Measurements from ENCODE around the gene RUFY4.

Gene RUFY4

DNA sequence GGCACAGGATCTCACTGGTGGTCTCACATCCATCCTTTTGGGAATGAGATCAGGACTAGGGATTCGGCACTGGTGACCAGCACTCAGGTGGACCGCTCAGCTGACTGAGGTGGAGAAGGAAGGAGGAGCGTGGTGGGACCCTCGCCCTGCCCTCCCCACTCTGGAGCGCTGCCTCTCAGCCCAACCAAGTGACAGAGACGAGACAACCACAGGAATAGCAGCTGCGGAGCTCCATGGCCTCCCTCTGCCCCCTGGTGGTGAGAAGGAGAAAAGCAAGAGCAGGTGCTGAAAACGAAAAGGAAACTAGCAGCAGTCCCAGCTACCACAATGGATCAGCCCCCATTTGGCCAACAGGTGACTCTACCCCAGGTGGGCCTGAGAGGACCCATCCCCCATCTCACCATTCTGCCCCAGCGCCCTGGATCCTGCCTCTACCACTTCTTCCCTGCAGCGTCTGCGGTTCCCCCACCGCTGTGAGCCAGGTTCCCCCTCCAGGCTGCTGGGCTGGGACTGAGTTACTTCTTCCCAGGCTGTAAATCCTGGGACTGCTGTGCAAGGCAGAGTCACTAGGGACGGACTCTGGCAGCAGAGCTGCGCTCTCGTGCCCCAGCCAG is at the start of gene RUFY4:
RUFY4 (plus strand) TSS at position 533 of the 614 bp plus-strand sequence. CDS start 1,353 bp downstream, outside the sequence.
- DNase-seq, result peak; percentile 30

GRCh38 chr2:218019411-218020060 is 49.5 kb upstream of the RUFY4 start:
- no peak for DNase-seq

GRCh38 chr2:218020281-218020680 is 48.8 kb upstream of the RUFY4 start:
- DNase-seq, result no peak

DNA sequence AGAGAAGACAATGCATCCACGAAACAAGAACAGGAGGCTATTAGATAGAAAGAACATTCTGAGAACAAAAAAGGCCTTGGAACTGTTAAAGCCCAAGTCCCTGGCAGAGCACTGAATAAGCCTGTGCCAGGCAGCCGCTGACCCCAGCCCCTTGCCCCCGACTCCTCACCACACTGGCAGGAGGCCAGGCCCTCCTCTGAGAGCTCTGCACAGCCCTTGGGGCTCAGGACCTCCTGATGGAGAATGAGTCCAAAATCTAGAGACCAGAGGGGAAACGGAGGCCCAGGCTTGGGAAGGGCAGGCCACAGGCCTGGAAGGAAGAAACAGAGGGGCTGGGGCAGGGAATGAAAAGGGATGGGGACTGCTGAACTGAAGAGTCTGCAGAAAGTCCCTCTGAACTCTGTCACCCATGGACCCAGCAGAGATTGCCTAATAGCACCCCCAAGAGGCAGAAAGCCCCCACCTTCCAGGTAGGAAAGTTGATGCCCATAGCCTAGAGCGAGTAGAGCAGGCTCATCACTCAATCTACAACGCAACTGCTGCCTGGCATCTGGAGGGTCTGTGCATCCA is 48.0 kb upstream of the RUFY4 start:
- no peak for DNase-seq

DNA sequence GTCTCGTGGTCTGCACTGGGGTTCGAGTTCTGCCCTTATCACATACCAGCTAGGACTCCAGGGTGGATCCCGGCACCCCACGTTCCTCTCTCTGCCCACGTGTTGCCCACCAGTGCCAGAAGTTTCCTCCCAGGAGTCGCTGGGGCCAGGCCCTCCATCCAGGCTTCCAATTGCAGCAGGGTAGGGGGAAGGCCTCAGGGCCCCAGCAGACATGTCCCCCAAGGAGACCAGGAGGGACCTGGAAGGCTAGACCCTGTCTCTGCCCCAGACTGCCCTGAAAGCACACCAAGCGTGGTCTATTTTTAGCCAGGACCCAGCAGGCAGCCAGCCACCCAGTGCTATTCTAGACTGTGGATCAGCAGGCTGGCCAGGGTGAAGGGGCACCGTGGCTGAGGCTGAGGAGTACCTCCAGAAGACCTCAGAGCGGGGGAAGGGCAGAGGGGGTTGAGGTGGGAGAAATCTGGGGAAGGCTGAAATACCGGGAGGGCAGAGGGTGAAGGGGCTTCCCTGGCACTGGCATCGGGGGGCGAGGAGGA is 47.4 kb upstream of the RUFY4 start:
- no peak for DNase-seq

DNA sequence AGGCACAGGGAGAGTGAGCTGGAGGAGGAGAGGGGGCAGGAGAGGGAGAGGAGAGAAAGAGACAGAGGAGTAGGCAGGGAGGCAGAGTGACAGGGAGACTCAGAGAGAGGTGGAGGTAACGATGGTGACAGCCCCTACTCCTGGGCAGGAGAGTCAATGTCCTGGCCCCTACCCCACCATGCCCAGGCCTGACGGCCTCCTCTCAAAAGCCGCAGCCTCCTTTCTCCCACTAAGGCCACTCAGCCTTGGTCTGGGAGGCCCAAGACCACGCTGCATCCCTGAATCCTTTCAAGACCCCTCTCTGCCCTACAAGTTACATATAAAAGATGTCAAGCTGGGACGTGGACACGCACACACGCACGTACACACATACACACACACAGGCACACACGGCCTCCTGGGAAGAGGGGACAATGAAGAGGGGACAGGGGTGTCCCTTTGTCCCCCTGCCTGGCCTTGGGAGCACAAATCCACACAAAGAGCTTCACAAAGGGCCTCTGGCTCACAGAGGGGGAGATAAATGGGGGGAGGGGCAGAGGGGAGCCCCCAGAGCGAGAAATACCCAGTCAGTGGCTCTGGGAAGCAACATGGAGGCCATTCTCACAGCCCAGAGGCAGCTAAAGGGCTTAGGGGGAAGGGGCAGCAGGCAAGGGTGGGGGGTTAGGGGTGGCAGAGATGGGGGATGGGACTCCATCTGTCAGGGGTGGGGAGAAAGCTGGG is 46.8 kb upstream of the RUFY4 start:
- no peak for DNase-seq

DNA sequence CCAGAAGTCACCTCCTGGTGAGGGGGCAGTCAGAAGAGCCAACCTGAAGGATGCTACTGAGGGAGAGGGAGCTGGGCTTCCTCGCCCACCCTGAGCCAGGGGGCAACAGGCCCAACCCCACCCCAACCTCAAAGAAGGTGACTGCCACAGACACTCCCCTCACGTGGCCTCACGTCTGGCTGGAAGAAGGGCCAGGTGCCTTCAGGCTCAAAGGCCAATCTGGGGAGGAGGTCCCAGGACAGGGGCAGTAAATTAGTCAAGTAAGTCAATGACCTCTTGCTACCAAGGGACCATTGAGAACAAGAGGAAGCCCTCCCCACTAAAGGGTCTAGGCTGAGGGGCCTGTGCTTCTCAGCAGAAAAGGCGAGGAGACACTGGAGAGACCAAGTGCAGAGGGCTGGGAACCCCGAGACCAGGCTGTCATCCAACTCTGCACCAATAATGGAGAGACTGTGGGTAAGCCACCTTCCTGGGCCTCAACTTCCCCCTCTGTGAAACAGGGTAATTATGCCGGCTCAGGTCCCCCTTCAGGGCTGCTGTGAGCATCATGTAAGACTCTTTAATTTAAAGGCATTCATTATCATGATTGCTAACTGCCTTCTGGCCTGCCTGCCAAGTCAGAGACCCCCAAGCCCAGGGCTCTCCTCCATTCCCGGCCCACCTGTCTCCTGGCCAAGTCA is 46.1 kb upstream of the RUFY4 start:
- no peak for DNase-seq

DNA sequence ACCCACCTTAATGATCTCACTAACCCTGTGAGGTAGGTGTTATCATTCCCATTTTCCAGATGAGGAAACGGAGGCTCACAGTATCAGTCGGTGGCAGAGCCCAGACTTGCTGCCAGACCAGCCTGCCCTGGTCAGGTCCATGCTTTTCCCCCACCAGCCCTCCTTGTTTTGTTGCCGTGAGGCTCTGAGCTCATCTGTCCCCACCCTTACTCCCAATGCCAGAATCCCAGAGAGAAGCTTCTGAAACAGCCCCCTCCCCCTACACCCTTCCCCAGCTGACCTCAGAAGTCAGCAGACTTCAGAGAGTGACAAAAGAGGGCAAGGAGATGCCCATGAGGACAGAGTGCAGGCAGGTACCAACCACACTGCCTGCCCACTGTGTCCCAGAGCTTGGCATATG is 45.4 kb upstream of the RUFY4 start:
- DNase-seq, result no peak

DNA sequence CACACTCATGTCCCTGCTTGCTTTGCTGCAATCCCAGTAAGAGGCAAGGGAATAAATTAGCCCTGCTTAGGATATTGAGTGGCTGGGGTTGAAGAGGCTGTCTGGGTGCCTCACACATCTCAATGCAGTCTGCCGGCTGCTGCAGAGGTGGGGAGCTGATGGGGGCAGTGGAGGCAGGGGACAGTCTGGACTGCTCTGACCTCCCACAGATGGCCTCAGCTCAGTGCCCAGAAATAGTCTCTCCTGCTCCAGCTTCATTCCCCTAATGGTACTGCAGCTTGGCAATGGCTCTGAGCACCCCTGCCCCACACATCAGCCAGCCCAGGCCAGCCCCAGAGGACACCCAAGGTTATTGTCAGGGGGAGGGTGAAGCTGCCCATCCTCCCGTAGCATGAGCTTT is 44.7 kb upstream of the RUFY4 start:
- DNase-seq, result no peak

DNA sequence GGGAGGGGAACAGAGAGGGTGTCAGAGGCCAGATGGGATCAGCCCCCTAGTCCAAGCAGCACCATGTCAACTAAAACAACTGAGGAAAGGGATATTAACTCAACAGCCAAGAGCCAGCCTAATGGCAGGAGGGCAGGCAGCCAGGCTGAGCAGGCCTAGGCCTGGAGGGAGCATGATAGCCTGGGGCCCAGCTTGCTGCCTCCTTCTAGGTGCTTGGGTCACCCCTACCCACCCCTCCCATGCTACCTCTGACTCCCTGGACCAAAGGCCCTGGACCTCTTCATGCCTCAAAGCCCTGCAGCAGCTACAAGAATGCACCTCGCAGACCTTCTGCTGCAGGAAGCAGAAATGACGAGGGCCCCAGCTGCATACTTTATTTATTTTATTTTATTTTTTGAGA is 44.2 kb upstream of the RUFY4 start:
- DNase-seq, result no peak

DNA sequence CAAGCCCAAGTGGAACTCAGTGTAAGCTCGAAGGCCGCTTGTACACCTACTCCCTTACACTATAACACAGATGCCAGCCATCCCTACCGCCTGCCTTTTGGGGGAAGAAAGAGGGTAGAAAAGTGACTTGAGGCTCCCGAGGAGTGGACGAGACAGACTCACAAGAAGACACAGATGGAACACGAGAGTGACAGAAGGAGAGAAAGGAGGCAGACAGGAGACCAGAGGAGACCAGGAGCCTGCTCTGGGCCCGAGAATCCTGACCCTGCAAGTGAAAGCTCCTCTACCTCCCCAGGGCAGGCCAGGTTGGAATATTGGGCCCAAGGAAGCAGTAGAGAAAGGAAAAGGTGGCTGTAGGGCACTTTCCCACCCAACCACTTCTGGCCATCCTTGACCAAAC is 42.8 kb upstream of the RUFY4 start:
- no peak for DNase-seq

DNA sequence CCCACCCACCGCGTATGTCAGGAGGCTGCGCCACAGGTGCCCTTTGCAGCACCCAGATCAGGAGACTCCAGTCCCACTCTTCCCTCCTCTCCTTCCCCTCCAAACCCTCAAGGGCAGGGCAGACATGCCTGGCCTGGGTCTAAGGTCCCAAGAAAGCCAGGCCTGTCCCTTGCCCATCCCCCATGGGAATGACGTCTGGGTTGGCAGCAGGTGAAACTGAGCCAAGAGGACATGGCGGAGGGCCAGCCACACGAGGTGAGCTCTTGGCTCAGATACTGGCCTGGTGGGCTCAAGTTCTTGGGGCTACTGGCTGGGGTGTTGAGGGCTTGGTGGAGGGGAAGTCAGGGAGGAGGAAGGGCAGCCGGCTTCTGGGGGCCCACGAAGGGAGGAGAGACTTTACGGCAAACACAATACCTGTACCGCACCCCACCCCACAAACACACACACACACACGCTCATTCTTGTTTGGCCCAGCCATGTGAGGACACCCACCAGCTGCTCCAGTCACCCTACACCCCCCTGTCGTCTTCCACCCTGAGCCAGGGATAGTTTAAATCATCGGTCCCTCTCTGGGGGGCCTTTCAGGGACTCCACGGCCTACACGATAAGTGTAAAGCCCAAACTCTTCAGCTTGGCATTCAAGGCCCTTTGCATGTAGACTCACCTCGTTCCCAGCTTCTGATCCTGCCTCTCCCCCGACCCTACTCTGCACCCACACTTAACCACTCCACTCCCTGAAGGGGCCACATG is 42.2 kb upstream of the RUFY4 start:
- DNase-seq, result no peak

DNA sequence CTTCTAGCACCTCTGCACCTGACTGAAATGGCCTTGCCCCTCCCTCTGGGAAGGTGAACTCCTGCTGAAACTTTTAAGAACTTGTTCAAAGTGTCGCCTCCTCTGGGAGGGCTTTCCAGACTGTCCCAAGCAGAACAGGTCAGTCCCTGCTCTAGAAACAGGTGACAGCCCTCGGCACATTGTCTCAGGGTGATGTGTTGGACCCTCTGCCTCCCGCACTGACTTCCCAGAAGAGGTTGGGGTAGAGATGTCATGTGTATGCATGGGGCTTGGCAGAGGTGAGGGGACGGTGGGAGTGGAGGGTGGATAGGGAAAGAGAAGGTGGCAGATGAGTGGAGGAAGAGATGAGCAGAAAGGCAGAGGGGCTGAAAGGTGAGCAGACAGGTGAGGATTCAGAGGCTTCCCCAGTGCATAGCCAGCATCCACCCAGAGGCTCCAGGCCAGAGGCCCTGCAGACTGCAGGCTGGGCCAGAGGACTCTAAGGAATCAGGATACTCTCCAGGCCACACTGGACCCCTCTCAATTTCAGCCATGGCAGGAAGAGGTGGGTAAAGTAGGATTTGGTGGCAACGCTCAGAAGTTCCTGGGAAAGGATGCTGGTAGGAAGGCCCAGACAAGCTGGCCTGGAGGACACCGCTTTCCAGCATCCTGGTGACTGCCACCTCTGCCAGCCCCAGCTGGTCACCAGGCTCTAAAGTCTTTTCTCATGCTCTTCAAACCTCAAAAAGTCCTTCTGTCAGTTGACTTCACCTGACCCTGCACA is 41.4 kb upstream of the RUFY4 start:
- DNase-seq, result no peak

DNA sequence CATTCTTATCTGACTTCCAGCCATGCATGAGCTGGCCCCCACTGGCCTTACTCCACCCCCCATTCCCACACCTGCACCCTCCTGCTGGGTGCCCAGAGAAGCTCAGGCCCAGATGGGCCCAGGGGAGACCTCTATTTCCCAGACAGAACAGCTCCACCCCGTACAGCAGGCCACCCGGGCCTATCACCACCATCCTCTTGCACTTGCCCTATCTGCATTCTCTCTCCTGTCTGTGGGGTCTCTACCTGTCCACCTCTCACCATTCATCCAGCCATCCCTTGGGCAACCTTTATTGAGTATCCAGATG is 40.9 kb upstream of the RUFY4 start:
- DNase-seq, result no peak

DNA sequence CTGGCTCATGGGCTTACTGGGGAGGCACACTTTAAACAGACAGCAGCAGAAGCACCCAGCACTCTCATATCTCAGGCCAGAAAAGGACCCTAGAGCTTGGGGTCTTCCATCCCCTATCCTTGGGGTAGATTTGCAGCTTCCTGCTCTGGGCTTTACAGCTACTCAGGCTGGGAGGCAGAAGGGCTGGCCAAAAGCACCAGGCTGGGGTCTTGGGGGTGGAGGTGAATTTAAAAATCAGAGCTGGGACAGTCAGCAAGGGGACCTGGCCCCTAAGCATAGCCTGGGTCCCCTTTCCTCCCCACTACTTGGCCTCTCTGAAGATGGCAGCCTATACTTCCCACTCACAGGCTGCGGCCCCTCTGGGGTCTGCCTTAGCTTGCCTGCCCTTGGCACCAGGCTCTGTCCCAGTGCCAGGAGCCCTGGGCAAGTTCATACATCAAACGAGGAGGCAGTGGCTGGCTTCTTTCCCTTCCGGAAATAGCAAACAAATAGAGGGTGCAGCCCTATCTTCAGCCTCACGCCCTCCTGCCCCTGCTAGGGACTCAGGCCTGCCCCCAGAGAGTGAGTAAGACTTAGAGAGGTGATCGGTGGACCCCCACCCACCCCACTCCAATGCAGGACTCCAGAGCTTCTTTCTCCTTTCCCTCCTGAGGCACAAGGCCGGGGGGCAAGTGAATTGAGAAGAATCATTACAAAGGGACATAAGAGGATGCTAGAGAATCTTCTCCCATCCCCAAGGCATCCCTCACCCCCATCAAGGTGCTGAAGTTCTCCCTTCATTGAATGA is 40.3 kb upstream of the RUFY4 start:
- DNase-seq, result no peak

- no peak for DNase-seq
Observed at GRCh38 chr2:218029366-218030360, 39.4 kb upstream of the RUFY4 start.

GRCh38 chr2:218030409-218031195 is 38.5 kb upstream of the RUFY4 start:
- DNase-seq, result no peak

DNA sequence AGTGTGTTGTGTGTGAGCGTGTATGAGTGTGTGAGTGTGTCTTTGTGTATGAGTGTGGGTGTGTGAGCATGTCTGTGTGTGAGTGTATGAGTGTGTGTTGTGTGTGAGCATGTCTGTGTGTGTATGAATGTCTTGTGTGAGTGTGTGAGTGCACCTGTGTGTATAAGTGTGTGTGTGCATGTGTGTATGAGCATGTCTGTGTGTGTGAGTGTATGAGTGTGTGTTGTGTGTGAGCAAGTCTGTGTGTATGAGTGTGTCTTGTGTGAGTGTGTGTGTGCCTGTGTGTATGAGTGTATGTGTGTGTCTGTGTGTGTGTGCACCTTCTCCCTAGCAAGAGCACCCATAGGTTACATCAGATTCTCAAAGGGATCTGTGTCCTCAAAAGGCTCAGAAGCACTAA is 37.8 kb upstream of the RUFY4 start:
- no peak for DNase-seq

DNA sequence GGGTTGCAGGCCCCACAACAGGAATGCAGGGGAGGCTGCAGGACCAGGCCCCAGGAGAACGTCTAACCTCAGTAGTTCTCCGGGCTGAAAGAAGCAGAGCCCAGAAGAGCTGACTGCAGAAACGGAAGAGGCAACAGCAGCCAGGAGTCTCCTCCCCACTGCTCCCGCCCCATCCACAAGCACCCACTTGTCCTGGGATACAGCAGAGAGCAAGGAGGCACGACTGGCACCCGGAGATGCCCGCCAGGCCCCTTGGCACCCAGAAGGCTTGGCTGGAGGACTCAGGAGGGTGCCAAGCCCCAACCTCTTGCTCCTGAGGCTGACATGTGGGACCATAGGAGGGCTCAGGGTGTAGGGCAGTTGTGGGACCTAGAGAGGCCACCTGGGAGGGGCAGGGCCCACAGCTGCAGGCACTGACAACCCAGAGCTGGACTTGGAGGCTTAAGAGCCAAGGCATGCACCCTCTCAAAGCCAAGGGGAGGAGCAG is 37.2 kb upstream of the RUFY4 start:
- DNase-seq, result no peak
